Keratinocyte (primary cell): Measurements from ENCODE around the gene MLN. TPM values are rescaled to one million over a fixed set of nuclear protein-coding genes. Genes with fewer than 3 reads are reported as not detected.

Experiments
- DNase-seq: peaks from one replicate; pipeline ENCODE4 v3.0.0-alpha.2; 2011; ENCODE audit warnings: low read depth, missing footprints, low spot score
- FAIRE-seq: peaks from 2 replicates; lab custom pipeline; 2011; peaks lifted over from hg19 to GRCh38; lab: Jason Lieb, UNC
- H2AFZ ChIP-seq: 2 replicates; pipeline ENCODE4 v1.6.0; 2012; ENCODE audit warnings: low read length, control low read depth, inconsistent platforms; ENCODE audit not compliant: control insufficient read depth
- H3K27ac ChIP-seq: 2 replicates; pipeline ENCODE4 v1.5.1; 2011; ENCODE audit warnings: low read length; ENCODE audit not compliant: control insufficient read depth, insufficient read depth
- H3K27me3 ChIP-seq: 3 replicates; pipeline ENCODE4 v1.6.0; 2011; ENCODE audit warnings: low read length; ENCODE audit not compliant: control insufficient read depth, insufficient read depth; ENCODE audit errors: extremely low read depth
- H3K36me3 ChIP-seq, 2 experiments: 2 replicates in 1 of 2; 3 replicates in 1 of 2; pipeline ENCODE4 v1.5.1; 2011; ENCODE audit warnings: low read length in 2 of 2, mild to moderate bottlenecking in 1 of 2; ENCODE audit not compliant: control insufficient read depth in 2 of 2, insufficient read depth in 2 of 2; ENCODE audit errors: extremely low read depth in 1 of 2
- H3K4me1 ChIP-seq: 3 replicates; pipeline ENCODE4 v1.5.1; 2011; ENCODE audit warnings: low read length; ENCODE audit not compliant: control insufficient read depth, insufficient read depth; ENCODE audit errors: extremely low read depth
- H3K4me2 ChIP-seq: 3 replicates; pipeline ENCODE4 v1.6.0; 2011; ENCODE audit warnings: low read depth, low read length; ENCODE audit not compliant: control insufficient read depth, insufficient read depth; ENCODE audit errors: extremely low read depth
- H3K4me3 ChIP-seq, 3 experiments: fragments of 200-600 bp in 1 of 3; sonication (generic) in 1 of 3; 2 replicates in 2 of 3; 3 replicates in 1 of 3; pipeline ENCODE4 v1.5.1; 2011 to 2016; ENCODE audit warnings: low read length in 3 of 3, mild to moderate bottlenecking in 3 of 3, control low read depth in 2 of 3, inconsistent platforms in 1 of 3, low read depth in 1 of 3, mixed read lengths in 1 of 3, mixed run types in 1 of 3, moderate library complexity in 1 of 3; ENCODE audit not compliant: control insufficient read depth in 2 of 3, insufficient read depth in 2 of 3; ENCODE audit errors: extremely low read depth in 1 of 3
- H3K79me2 ChIP-seq: 2 replicates; pipeline ENCODE4 v1.6.0; 2012; ENCODE audit warnings: low read length; ENCODE audit not compliant: control insufficient read depth, insufficient read depth
- H3K9ac ChIP-seq: 3 replicates; pipeline ENCODE4 v1.6.0; 2011; ENCODE audit warnings: low read length; ENCODE audit not compliant: control insufficient read depth, insufficient read depth; ENCODE audit errors: extremely low read depth
- H3K9me1 ChIP-seq: 3 replicates; pipeline ENCODE4 v1.6.0; 2011; ENCODE audit warnings: low read length; ENCODE audit not compliant: control insufficient read depth, insufficient read depth; ENCODE audit errors: extremely low read depth
- H3K9me3 ChIP-seq: 2 replicates; pipeline ENCODE4 v1.5.1; 2012; ENCODE audit warnings: low read depth, low read length; ENCODE audit not compliant: control insufficient read depth
- H4K20me1 ChIP-seq: 3 replicates; pipeline ENCODE4 v1.6.0; 2011; ENCODE audit warnings: low read length; ENCODE audit not compliant: control insufficient read depth, insufficient read depth; ENCODE audit errors: extremely low read depth
- EZH2 ChIP-seq: IDR thresholded peaks from one replicate; pipeline ENCODE4 v1.6.1; 2012; ENCODE audit warnings: inconsistent platforms, mild to moderate bottlenecking, low read length, moderate library complexity
- dilution Hi-C: fragments of 300-500 bp; cut with MboI; formaldehyde crosslinking; loops from one replicate; pipeline ENCODE4 v1.7.0; 2020; ENCODE audit warnings: low sequenced_read_pairs; ENCODE audit not compliant: extremely low pct_ligation_motif_present
- polyA plus RNA-seq, 5 experiments: library from polyadenylated mRNA; depleted of rRNA in 3 of 5; stranded (reverse) in 3 of 5; stranded (forward) in 1 of 5; unstranded in 1 of 5; fragments of >200 nt; gene quantifications; 1 replicate in 1 of 5; 2 replicates in 3 of 5; 3 replicates in 1 of 5; pipeline versions ENCODE4 v1.2.1 to v1.2.3, GENCODE V29; 2011 to 2012; ENCODE audit warnings: missing spikeins in 2 of 5, low read depth in 1 of 5, low replicate concordance in 1 of 5
- TF ChIP-seq, protein P1 (sequence below), 3 experiments: IDR thresholded peaks in 1 of 3; conservative IDR thresholded peaks in 1 of 3; optimal IDR thresholded peaks in 1 of 3; 2 replicates in 2 of 3; 3 replicates in 1 of 3; pipeline versions ENCODE3 to v1.5.1; 2011; ENCODE audit warnings: low read length in 3 of 3, mild to moderate bottlenecking in 3 of 3, moderate library complexity in 2 of 3, control low read depth in 1 of 3, inconsistent platforms in 1 of 3; ENCODE audit not compliant: insufficient read depth in 2 of 3; ENCODE audit errors: extremely low read depth in 1 of 3

MLN gene
- polyA plus RNA-seq, 1 donor (not counting 4 experiments of a cell fraction or from before 2014, with no cell fraction given): not detected

DNA sequence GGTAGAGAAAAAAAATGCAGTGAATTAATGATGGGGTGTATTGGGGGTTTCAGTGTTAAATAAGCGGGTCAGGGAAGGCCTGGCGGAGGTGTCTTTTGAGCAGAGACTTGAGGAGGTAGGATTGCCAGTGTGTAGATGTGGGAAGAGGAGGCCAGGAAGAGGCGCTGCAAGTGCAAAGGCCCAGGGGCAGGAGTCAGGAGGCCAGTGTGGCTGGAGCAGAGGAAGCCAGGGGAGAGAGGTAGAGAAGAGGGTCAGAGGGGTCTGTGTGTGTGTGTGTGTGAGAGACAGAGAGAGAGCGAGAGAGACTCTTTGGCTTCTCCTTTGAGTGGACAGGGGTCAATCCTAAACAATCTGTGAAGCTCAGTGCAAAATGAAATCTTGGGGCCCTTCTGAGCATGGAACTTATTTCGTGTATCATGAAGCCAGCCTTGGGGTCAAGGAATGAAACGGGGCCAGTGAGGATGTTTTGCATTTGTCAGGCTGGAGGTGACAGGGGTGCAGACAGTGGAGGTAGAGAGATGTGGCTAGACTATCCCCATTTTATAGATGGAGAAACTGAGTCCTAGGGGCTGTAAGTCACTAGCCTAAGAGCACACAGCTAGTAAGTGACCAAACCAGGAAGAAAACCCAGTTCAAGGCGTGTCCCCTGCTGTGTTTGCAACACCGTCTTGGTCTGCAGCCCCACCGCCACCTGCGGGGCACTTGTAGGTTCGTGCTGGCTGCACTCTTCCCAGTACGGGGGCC lies 47.4 kb downstream of the MLN start:
- no peak overlapping the region for H3K27ac ChIP-seq
- no peak for FAIRE-seq
- no peak overlapping the region for H3K9ac ChIP-seq
- H3K9me3 ChIP-seq: no peaks in the 10 kb centered on the region
- H3K36me3 ChIP-seq: no peaks in the 10 kb centered on the region
- no peaks in the 10 kb centered on the region for H3K27me3 ChIP-seq
- peaks cover 11% of the 10 kb centered on the region for H3K4me1 ChIP-seq
- H3K4me2 ChIP-seq: no peak overlapping the region
- H2AFZ ChIP-seq: no peak overlapping the region
- H4K20me1 ChIP-seq: no peaks in the 10 kb centered on the region
- H3K79me2 ChIP-seq: no peaks in the 10 kb centered on the region
- H3K9me1 ChIP-seq: no peaks in the 10 kb centered on the region
- no peak for DNase-seq
- TF ChIP-seq EZH2: no peak
- TF ChIP-seq, protein P1, sequence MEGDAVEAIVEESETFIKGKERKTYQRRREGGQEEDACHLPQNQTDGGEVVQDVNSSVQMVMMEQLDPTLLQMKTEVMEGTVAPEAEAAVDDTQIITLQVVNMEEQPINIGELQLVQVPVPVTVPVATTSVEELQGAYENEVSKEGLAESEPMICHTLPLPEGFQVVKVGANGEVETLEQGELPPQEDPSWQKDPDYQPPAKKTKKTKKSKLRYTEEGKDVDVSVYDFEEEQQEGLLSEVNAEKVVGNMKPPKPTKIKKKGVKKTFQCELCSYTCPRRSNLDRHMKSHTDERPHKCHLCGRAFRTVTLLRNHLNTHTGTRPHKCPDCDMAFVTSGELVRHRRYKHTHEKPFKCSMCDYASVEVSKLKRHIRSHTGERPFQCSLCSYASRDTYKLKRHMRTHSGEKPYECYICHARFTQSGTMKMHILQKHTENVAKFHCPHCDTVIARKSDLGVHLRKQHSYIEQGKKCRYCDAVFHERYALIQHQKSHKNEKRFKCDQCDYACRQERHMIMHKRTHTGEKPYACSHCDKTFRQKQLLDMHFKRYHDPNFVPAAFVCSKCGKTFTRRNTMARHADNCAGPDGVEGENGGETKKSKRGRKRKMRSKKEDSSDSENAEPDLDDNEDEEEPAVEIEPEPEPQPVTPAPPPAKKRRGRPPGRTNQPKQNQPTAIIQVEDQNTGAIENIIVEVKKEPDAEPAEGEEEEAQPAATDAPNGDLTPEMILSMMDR (optimal IDR thresholded peaks at IDR 0.05 in 1 of 3, IDR thresholded peaks at IDR 0.05 in 1 of 3, conservative IDR thresholded peaks at IDR 0.05 in 1 of 3; ENCODE audit: extremely low read depth in 1 of 3, insufficient read depth in 2 of 3, low read length in 3 of 3): no peak
- dilution Hi-C loops: no loop called here
- no peak overlapping the region for H3K4me3 ChIP-seq

DNA sequence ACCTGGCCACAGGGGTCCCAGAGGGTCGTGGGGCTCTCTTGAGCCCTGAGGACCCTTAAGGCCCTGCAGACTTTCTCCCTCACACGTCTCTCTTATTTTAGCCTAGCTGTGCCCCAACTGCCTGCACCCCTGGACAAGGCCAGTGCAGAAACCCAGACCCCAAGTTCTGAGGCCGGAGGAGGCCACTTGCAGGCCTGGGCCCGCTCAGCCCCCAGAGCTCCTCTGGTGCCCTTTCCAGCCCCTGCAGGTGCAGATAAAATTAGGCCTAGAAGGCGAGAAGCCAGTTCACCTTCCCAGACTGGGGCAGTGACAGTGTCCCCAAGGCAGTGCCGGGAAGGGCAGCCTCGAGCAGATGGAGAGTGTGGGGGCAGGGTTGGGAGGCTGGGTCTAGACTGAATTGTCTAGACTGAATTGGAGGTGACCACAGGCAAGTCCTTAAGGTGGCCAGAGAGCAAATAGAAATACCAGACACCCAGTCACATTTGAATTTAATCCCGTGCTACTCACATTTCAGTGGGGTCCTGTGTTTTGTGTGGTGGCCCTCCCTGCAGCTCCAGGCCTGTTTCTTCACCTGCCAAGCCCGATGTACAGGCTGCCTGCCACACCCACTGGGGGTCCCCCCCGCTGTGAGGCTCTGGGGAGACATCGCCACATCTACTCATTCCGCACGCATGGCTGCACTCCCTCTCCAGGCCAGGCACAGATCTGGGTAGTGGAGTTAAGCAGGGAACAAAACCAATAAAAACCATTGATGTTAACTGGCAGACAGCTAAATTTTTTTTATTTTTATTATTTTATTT lies 48.5 kb downstream of the MLN start:
- Histone ChIP-seq H3K27ac (no peak overlapping the region), H3K4me3 (no peak overlapping the region), H3K4me2 (no peak overlapping the region), H2AFZ (no peak overlapping the region), H3K9me1 (no peaks in the 10 kb centered on the region), H4K20me1 (no peaks in the 10 kb centered on the region), H3K9ac (no peak overlapping the region), H3K27me3 (no peaks in the 10 kb centered on the region), H3K9me3 (no peaks in the 10 kb centered on the region), H3K79me2 (no peaks in the 10 kb centered on the region), H3K36me3 (no peaks in the 10 kb centered on the region), H3K4me1 (peaks cover 11% of the 10 kb centered on the region)
- no peak for DNase-seq
- TF ChIP-seq, protein P1 (optimal IDR thresholded peaks at IDR 0.05 in 1 of 3, IDR thresholded peaks at IDR 0.05 in 1 of 3, conservative IDR thresholded peaks at IDR 0.05 in 1 of 3; ENCODE audit: extremely low read depth in 1 of 3, insufficient read depth in 2 of 3, low read length in 3 of 3): no peak
- TF ChIP-seq EZH2: no peak
- dilution Hi-C loops: no loop called here
- FAIRE-seq: no peak
